ENCODE results near the gene SIVA1. TPM values are rescaled to one million over a fixed set of nuclear protein-coding genes. Genes with fewer than 3 reads are reported as not detected.

SIVA1 gene
- total RNA-seq: 298 and 558 TPM in 2 replicates

GRCh38 chr14:104752735-104753527 lies at the start of gene SIVA1:
SIVA1 (plus strand) TSS chr14:104753147; CDS start chr14:104753202, 55 bp downstream.
- peak within 1 kb of the TSS; percentile 97 for H3K4me3 ChIP-seq (ENCODE audit: low read depth, low read length)
- no peak for TF ChIP-seq CTCF (conservative IDR thresholded peaks at IDR 0.05; ENCODE audit: low read depth, low read length)
- peak; percentile 72 for DNase-seq (ENCODE audit: low read depth)

- DNase-seq (ENCODE audit: low read depth): no peak
- H3K4me3 ChIP-seq (ENCODE audit: low read depth, low read length): no peak overlapping the region
- TF ChIP-seq CTCF (conservative IDR thresholded peaks at IDR 0.05; ENCODE audit: low read depth, low read length): no peak
Observed at GRCh38 chr14:104703269-104703668, 49.7 kb upstream of the SIVA1 start.

GRCh38 chr14:104704252-104704651 lies 48.7 kb upstream of the SIVA1 start:
- DNase-seq (ENCODE audit: low read depth): no peak
- no peak for TF ChIP-seq CTCF (conservative IDR thresholded peaks at IDR 0.05; ENCODE audit: low read depth, low read length)

GRCh38 chr14:104705340-104706047 lies 47.5 kb upstream of the SIVA1 start:
- H3K4me3 ChIP-seq (ENCODE audit: low read depth, low read length): no peak overlapping the region
- DNase-seq (ENCODE audit: low read depth): no peak
- TF ChIP-seq CTCF (conservative IDR thresholded peaks at IDR 0.05; ENCODE audit: low read depth, low read length): no peak

More at GRCh38 chr14:104704252-104704651, 48.7 kb upstream of the SIVA1 start:
- H3K4me3 ChIP-seq (ENCODE audit: low read depth, low read length): no peak overlapping the region

GRCh38 chr14:104706733-104707607 lies 46.0 kb upstream of the SIVA1 start:
- no peak overlapping the region for H3K4me3 ChIP-seq (ENCODE audit: low read depth, low read length)
- no peak for TF ChIP-seq CTCF (conservative IDR thresholded peaks at IDR 0.05; ENCODE audit: low read depth, low read length)
- no peak for DNase-seq (ENCODE audit: low read depth)

- no peak overlapping the region for H3K4me3 ChIP-seq (ENCODE audit: low read depth, low read length)
- DNase-seq (ENCODE audit: low read depth): no peak
- TF ChIP-seq CTCF (conservative IDR thresholded peaks at IDR 0.05; ENCODE audit: low read depth, low read length): no peak
Observed at GRCh38 chr14:104707608-104708595, 45.0 kb upstream of the SIVA1 start.
